ENCODE measurements around the gene PGAP3.

- no peak for TF ChIP-seq CTCF (IDR thresholded peaks at IDR 0.05; ENCODE audit: low read length)
- no peak for TF ChIP-seq EZH2 (optimal IDR thresholded peaks at IDR 0.05; ENCODE audit: low read depth, low read length)
- no peak for TF ChIP-seq EZH2phosphoT487 (IDR thresholded peaks at IDR 0.05; ENCODE audit: low read length)
Observed at GRCh38 chr17:39724731-39725130, 36.9 kb upstream of the PGAP3 start.

Data from MM.1S (cell line).